GM18870 (cell line): ENCODE data around the gene CECR2.

Source experiments
- ATAC-seq: cut with Tn5 transposase; IDR thresholded peaks from one replicate; pipeline ENCODE4 v1.9.1; 2021; ENCODE audit warnings: moderate library complexity; ENCODE audit not compliant: unreplicated experiment

The CECR2 gene

DNA sequence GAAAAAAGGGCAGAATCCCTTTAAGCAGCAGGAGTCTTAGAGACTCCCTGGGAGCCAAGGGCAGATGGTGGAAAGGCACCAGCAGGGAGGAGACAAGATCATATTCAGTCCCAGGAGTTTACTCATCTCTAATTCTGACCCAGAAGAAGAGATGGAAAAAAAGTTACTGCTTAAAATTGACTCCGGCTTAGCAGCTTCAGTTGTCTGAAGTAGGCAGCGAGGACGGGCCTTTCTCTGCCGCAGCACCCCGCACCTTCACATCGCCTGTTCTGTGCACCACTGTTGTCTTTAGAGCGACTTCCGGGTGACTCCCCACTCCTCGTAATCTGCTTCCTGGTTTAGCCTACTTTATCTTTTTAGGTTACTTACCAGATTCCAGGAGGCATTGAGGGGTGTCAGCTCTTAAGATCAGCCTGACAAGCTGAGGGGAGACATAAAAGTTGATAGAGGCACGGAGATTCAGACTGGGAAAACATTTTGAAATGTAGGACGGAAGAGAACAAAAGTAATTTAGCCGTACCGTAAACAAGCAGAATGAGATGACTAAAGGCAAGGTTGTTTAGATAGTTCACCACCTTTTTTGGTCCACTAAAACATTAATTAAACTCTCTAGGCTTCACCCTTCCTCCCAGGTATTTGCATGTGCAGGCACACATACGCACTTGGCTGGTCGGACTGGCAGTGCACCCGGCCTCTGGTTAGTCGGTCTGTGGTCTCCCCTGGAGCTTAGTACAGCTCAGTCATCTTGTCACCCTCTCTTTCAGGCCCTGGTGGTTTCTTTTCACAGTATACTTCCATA is 74.3 kb downstream of the CECR2 start:
- no peak for ATAC-seq

DNA sequence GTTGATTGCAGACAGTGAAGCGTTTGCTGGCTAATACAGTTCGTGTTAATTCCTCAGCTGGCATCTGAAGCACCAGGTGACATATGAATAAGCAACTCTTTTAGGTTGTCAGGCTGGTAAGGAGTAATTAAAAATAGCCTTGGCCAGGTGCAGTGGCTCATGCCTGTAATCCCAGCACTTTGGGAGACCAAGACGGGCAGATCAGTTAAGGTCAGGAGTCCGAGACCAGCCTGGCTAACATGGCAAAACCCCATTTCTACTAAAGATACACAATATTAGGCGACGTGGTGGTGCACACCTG is 74.9 kb downstream of the CECR2 start:
- no peak for ATAC-seq

DNA sequence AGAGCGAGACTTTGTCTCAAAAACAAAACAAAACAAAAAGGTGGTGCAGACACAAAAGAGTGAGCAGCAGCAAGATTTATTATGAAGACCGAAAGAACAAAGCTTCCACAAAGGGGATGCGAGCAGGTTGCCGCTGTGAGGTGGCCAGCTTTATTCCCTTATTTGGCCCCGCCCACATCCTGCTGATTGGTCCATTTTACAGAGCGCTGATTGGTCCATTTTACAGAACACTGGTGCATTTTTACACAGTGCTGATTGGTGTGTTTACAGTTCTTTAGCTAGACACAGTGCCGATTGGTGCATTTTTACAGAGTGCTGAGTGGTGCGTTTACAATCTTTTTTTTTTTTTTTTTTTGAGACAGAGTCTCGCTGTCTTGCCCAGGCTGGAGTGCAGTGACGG is 77.4 kb downstream of the CECR2 start:
- no peak for ATAC-seq

DNA sequence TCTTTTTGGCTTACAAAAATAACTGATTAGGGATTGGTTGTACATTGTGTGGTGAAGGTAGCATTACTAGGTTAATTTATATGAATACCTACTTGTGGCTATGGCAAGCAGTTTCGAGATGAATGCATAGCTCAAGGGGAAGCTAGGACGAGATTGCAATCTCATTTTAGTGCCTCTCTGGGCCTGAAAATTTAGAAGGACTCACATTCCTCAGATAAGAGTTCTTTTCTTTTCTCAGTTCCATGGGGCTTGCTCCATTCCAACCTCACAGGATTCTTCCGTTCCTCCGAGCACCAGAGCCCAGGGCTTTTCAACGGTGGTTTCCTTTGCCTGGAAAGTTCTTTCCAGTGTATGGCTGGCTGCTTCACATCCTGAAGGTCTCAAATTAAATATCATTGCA is 82.1 kb downstream of the CECR2 start:
- no peak for ATAC-seq

DNA sequence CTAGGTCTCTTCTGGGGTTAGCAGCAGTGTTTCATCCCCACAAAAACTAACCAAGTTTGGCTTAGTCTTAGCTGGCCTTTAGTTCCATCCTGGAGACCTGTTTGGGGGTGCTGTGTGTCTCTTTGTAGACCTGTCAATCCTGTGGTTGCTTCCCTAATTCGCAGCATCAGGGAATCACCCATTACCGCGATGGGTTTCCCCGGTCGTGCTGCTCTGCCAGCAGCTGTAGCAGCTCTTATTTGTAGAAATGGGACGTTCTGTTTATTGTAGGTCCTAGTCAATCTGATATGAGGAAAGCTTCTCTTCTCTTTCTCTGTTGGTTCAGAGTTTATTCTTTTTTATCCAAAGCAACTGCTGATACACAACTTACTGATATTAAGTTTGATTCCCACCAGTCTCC is 91.6 kb downstream of the CECR2 start:
- ATAC-seq = no peak

DNA sequence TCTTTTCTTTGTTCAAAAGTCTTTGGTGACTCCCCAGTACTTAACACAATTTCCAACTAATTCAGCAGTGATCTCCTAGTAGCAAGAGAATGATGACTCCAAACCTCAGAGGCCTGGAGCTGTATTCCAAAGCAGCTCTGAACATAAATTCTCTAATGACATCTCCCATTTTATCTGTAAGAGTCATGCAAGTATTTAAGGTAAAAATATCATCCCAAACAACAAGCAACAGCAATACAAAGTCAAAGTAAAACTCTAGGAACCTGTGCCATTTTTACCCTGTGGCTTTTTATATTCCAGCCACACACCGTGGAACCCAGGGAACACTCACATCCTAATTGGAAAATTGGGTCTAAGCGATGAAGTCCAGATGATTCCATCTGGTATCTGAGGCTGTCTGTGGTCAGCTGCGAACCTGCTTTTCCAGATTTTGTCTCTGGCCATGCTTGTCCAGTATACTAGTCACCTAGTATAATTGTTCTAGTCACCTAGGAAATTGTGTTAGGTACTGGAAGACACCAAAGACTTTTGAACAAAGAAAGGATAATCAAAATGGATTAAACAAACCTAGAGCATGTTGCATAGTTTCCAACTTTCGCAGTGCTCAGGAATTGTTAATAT is 101.7 kb downstream of the CECR2 start:
- no peak for ATAC-seq

DNA sequence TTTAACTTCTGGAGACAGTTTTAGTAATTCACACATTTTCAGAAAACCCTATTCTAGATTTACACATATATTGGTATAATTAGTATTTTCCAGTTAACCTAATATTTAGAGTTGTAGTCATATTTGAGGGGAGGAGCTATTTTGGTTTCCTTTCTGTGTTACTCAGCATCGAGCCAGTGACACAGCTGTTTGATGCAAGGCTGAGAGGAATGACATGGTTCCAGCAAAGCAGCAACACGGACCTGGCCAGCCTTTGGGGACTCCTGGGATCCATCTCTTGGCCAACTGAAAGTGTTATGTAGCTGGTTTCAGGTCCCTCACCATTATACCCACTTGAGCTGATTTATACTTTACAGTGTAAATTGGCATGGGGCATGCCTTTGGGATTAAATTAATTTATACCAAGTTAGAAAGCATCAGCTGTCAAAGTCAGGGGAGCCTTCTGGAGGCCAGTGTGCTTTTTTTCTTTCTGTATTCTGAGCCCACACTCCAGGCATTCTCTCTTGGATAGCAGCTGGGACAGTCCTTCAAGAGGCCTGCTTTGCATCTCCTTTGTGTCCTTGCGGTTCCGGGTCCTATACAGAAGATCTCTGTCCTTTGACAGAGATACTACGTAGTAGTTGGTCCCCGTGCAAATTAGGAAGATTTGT is 102.8 kb downstream of the CECR2 start:
- ATAC-seq = no peak

DNA sequence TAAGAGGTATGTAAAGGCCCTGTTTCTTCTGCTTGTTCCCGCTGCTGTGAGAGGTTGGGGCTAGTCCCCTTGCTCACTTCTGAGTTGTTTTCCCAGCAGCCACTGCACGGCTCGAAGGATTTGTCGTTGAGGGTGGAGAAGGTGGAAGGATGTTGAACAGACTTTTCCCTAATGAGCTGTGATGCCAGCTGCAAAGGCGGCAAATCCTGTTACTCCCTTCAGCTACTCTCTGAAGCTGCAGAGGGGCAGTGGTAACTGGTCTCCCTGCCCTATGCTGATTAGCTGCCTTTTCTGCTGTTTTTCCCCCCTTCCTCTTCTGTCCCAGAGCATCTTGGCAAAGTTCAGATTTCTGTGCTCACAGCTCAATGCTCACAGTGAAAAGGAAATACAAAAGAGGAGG is 103.7 kb downstream of the CECR2 start:
- no peak for ATAC-seq

DNA sequence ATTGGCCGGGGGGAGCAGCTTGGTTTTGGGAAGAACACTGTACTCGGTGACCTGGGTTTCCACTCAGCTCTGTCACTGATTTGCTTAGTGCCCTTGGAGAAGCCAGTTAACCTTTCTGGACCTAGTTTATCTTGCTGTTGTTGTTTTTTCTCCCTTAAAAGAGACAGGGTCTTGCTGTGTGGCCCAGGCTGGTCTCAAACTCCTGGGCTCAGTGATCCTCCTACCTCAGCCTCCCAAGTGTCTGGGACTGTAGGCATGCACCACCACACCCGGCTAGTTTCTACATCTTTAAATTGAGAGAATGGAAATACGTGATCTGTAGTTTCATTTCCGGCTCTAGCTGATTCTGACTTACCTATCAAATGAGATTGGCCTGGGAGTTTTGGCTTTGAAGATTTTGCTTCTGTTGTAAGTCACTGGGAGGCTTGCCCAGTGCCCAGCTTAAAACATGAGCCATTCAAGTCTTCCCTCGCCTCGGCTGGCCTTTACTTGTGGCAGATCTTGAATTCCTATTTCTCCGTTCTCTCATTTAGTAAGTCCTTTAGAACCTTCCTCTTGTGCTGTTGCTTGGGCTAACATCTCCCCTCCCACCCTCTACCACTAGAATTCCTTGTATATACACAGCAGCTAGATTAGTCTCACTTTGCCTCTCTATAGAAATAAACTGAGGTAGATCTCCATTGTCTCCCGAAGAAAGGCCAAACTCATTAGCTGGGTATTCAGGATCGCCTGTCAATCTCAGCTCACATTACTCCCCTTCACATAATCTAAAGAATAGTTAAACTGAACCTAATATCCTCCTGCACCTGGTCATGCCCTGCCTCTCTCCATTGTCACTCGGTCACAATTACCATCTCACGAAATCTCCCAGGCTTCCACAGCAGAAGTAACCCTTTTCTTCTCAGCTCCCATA is 106.3 kb downstream of the CECR2 start:
- no peak for ATAC-seq

DNA sequence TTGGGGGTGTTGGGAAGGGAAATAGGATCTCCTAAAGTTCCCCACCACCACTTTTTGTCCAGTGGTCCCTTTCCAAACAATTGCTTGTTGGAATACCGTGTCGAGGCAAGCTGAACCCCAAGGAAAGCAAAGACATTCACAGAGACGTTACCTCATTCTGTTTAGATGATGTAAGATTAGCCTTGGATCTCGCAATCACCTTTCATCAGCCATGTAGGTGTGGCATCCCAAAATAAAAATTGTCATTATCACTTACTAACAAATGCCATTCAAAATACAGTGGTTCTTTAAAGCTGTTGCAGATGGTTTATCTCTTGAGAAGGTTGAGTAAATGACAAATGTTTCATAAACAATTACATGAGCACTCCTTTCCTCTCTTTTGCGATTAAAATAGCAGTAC is 107.6 kb downstream of the CECR2 start:
- ATAC-seq = no peak

DNA sequence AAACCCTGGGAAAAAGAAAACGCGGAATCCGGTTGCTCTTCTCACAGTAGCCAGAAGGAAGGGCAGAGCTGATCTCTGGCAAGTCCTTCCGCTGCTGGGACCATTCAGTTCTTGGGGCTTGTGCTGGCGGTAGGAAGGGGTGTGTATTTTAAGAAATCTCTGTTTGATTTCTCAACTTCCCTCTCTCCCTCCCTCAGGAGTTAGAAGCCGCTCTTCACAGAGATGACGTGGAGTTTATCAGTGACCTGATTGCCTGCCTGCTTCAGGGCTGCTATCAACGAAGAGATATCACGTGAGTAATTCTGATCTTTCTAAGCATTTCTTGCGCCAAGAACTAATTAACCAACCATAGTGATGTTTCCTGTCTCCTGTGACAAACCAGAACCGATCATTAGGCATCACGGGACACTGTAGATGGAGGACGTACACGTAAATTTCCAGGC is 108.2 kb downstream of the CECR2 start:
- ATAC-seq = no peak

DNA sequence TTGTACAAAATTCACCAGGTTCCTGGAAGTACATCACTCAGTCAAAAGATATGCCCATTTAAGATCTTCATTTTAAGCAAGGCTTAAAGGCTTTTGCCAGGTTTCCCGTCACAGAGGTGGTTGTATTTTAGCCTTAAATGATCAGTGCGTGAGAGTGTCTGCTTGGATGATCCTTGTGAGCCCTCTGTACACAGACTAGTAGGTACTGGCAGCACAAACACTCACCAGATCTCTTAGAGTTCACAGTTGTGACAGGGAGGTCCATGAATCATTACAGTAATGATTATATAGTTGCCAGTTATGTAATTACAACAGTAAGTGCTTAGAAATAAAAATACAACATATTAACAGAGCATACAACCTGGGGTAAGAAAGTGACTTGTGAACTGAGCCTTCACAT is 109.9 kb downstream of the CECR2 start:
- ATAC-seq = no peak

DNA sequence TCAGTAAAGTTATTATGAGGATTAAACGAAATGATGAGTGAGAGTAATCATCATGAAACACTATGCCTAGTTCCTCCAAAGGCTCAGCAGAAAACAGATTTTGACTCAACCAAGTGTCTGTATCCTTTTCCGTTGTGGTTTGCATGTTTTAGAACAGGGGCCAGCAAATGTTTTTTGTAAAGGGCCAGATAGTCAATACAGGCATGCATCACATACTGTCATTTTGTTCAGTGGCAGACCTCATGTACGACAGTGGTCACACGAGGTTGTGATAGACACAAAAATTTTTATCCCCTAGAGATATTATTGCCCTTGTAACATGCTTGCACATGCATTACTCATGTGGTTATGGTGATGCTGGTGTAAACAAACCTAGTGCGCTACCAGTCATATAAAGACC is 112.2 kb downstream of the CECR2 start:
- no peak for ATAC-seq

DNA sequence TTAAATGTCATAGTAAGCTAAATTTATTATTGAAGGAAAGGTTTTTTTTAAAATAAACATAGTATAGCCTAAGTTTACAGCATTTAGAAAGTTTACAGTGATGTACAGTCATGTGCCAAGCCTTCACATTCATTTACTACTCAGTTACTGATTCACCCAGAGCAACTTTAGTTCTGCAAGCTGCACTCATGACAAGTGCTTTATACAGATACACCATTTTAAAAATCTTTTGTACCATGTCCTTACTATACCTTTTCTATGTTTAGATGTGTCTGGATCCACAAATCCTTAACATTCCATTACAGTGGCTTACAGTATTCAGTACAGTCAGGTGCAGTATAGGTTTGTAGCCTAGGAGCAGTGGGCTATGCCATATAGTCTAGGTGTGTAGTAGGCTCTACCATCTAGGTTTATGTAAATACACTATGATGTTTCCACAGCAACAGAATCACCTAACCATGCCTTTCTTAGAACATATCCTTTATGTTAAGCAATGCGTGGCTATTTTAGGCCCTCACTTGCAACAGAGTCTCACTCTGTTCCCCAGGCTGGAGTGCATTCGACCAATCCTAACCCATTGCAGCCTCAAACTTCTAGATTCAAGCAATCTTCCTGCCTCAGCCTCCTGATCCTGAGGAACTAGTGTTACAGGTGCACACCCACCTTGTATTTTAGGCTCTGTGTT is 114.6 kb downstream of the CECR2 start:
- no peak for ATAC-seq

DNA sequence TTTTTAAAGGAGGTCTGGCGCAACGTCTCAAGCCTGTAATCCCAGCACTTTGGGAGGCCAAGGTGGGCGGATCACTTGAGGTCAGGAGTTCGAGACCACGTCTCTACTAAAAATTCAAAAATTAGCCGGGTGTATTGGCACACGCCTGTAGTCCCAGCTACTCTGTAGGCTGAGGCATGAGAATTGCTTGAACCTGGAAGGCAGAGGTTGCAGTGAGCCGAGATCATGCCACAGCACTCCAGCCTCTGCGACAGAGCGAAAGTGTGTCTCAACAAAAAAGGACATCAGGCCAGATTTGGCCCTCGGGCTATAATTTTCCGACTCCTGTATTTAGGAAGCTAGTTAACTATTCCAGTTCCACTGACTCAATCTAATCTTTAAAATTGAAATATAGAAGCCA is 115.3 kb downstream of the CECR2 start:
- no peak for ATAC-seq

DNA sequence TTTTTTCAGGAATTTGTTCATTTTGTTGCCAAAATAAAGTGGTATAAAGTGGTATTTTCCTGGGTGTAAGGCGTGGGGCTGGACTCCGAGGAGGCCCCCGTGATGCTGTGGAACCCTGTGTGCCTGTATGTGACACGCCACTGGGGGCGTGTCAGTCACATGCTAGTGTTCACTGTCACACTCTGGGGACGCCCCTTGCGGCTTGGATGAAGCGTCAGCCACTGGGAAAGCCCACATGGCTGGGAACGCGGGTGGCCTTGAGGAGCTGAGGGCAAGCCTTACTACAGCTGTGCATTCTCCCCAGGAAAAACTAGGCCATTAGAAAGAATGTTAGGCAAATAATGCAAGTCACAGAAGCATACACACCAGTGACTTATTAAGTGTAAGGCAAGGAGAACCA is 117.1 kb downstream of the CECR2 start:
- no peak for ATAC-seq

DNA sequence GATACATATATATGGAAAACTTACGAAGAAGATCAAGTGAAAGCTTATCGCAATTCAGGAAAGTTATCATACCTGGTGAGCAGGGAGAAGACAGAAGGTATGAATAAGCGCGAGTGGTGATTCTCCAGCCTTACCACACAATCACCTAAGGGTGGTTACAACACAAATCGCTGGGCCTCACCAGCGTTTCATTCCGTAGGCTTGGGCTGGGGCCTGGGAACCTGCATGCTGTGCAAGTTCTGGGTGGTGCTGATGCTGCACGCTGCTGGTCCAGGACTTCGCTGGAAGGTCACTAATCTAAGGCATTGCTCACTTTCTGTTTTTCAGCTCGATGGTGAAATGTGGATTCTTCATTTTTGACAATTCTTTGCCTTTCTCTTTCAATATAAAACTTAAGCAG is 117.5 kb downstream of the CECR2 start:
- ATAC-seq = no peak

DNA sequence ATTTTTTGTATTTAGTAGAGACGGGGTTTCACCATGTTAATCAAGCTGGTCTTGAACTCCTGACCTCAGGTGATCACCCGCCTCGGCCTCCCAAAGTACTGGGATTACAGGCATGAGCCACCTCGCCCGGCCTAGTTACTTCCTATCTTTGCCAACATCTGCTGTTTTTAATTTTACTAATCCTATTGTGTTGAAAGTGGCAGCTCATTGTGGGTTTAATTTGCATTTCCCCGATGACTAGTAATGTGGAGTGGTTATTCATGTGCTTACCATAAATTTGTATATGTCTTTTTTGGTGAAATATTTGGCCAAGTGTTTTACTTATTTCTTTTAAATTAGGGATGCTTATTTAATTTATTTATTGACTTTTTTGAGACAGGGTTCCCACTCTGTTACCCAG is 119.8 kb downstream of the CECR2 start:
- ATAC-seq = no peak

DNA sequence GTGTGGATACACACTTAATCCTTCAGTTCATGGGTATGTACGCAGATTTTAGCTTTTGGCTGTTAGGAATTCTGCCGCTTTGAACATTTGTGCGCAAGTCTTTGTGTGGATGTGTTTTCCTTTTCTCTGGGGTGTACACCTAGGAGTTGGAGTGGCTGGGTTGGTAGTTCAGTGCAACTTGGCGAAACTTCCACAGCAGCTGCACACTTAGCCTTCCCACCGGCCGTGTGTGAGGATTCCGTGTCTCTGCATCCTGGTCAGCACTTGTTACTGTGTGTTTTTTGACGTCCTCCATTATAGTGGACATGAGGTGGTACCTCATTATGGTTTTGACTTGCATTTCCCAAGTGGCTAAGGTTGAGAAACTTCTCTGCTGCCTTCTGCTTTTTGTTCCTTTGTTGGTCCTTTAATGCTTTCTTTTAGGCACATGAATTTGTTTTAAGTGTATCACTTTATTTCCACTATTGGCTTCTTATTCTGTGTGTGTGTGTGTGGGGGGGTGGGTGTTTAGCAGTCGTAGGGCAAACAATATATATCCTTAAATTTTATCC is 121.9 kb downstream of the CECR2 start:
- ATAC-seq = no peak

DNA sequence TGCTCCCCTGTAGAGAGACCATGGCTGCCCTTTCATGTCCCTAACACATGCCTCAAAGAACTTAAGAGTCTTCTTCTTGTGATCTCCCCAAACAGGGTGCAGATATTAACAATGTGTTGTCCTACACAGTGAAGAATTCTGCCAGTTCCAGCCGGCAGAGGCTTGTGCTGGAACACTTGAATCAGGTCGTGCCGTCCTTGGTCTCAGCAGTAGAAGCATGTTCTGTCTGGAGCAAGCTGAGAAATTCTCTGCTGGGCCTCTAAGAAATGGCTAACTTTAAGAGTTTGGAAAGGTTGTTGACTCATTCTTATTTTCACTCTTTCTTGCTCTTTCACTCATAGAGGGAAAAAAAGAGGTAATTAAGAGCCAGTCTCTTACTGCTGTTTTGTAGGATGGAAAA is 123.0 kb downstream of the CECR2 start:
- ATAC-seq = no peak
